Loucy (cell line): Measurements from ENCODE around the gene RACGAP1.

Experiments
- H2AFZ ChIP-seq: fragments of 200-600 bp; sonication (generic); 2 replicates; pipeline ENCODE4 v1.6.0; 2016; ENCODE audit warnings: antibody characterized with exemption, mild to moderate bottlenecking, low read length, moderate library complexity
- H3F3A ChIP-seq: fragments of 200-600 bp; 2 replicates; pipeline ENCODE4 v1.6.0; 2016; ENCODE audit warnings: antibody characterized with exemption, low read depth, mild to moderate bottlenecking
- H3K27me3 ChIP-seq: fragments of 200-600 bp; sonication (generic); 2 replicates; pipeline ENCODE4 v1.6.1; 2014; ENCODE audit warnings: low read length, mild to moderate bottlenecking; ENCODE audit not compliant: insufficient read depth, poor library complexity, severe bottlenecking
- H3K36me3 ChIP-seq: fragments of 200-600 bp; sonication (generic); 2 replicates; pipeline ENCODE4 v1.6.1; 2016; ENCODE audit warnings: low read length; ENCODE audit not compliant: insufficient read depth
- H3K4me1 ChIP-seq: fragments of 200-600 bp; sonication (generic); 2 replicates; pipeline ENCODE4 v1.5.1; 2014; ENCODE audit warnings: low read length, mild to moderate bottlenecking; ENCODE audit not compliant: insufficient read depth, poor library complexity, severe bottlenecking
- H3K4me2 ChIP-seq: fragments of 200-600 bp; sonication (generic); 2 replicates; pipeline ENCODE4 v1.6.0; 2014; ENCODE audit warnings: antibody characterized with exemption, low read length, low read depth, mild to moderate bottlenecking; ENCODE audit not compliant: poor library complexity, severe bottlenecking
- H3K4me3 ChIP-seq: fragments of 200-600 bp; sonication (generic); 2 replicates; pipeline ENCODE4 v1.5.1; 2014; ENCODE audit warnings: low read length, mild to moderate bottlenecking, mixed read lengths; ENCODE audit not compliant: poor library complexity, severe bottlenecking
- H3K79me2 ChIP-seq: fragments of 200-600 bp; sonication (generic); 2 replicates; pipeline ENCODE4 v1.6.1; 2014; ENCODE audit warnings: low read length; ENCODE audit not compliant: insufficient read depth
- H3K9ac ChIP-seq: fragments of 200-600 bp; sonication (generic); 2 replicates; pipeline ENCODE4 v1.6.0; 2014; ENCODE audit warnings: mild to moderate bottlenecking, low read depth, low read length, moderate library complexity; ENCODE audit not compliant: poor library complexity, severe bottlenecking
- H3K9me2 ChIP-seq: fragments of 200-600 bp; sonication (generic); replicated peaks from 2 replicates; pipeline ENCODE4 v1.6.1; 2016; ENCODE audit warnings: low read depth, low read length, mixed read lengths
- H3K9me3 ChIP-seq: fragments of 200-600 bp; sonication (generic); 2 replicates; pipeline ENCODE4 v1.6.1; 2014; ENCODE audit warnings: mild to moderate bottlenecking, antibody characterized with exemption, low read length, low read depth; ENCODE audit not compliant: insufficient read depth
- H4K20me1 ChIP-seq: fragments of 200-600 bp; sonication (generic); 2 replicates; pipeline ENCODE4 v1.6.0; 2014; ENCODE audit warnings: antibody characterized with exemption, low read length, mild to moderate bottlenecking; ENCODE audit not compliant: insufficient read depth, poor library complexity, severe bottlenecking
- CTCF ChIP-seq: fragments of 200-600 bp; sonication (generic); conservative IDR thresholded peaks from 2 replicates; pipeline ENCODE4 v1.5.1; 2014; ENCODE audit warnings: mild to moderate bottlenecking, antibody characterized with exemption, low read length
- EZH2phosphoT487 ChIP-seq: fragments of 200-600 bp; IDR thresholded peaks from 2 replicates; pipeline ENCODE4 v1.6.1; 2018; ENCODE audit warnings: antibody characterized with exemption, mild to moderate bottlenecking, moderate library complexity, borderline replicate concordance

Gene RACGAP1

GRCh38 chr12:49945394-49946080 is 79.8 kb downstream of the RACGAP1 start:
- Histone ChIP-seq H4K20me1 (no peaks in the 10 kb centered on the region), H3K4me2 (peak overlapping the region; percentile 75), H3K9ac (peak overlapping the region; percentile 69), H3K4me1 (peaks cover 43% of the 10 kb centered on the region), H3K9me3 (no peaks in the 10 kb centered on the region), H2AFZ (peak overlapping the region; percentile 93), H3F3A (0 out of 2 replicates have a peak, but pooled peaks cover 3% of the 10 kb centered on the region), H3K79me2 (no peaks in the 10 kb centered on the region), H3K27me3 (no peaks in the 10 kb centered on the region), H3K36me3 (no peaks in the 10 kb centered on the region), H3K9me2 (no peaks in the 10 kb centered on the region), H3K4me3 (peak overlapping the region; percentile 70)
- TF ChIP-seq CTCF: peak; percentile 88
- no peak for TF ChIP-seq EZH2phosphoT487

- no peaks in the 10 kb centered on the region for H3K79me2 ChIP-seq
- H2AFZ ChIP-seq: peak overlapping the region; percentile 93; the same call in 1 of the 2 replicates
- peak overlapping the region; percentile 70 for H3K4me3 ChIP-seq
- H3K9me3 ChIP-seq: no peaks in the 10 kb centered on the region
- peaks cover 43% of the 10 kb centered on the region for H3K4me1 ChIP-seq
- H3F3A ChIP-seq: 0 out of 2 replicates have a peak, but pooled peaks cover 3% of the 10 kb centered on the region
- peak overlapping the region; percentile 69 for H3K9ac ChIP-seq
- no peaks in the 10 kb centered on the region for H4K20me1 ChIP-seq
- H3K27me3 ChIP-seq: no peaks in the 10 kb centered on the region
- peak overlapping the region; percentile 75 for H3K4me2 ChIP-seq
- H3K9me2 ChIP-seq: no peaks in the 10 kb centered on the region
- TF ChIP-seq EZH2phosphoT487 (no peak), CTCF (no peak)
- no peaks in the 10 kb centered on the region for H3K36me3 ChIP-seq
Observed at GRCh38 chr12:49944718-49945117, 80.6 kb downstream of the RACGAP1 start.

GRCh38 chr12:49944046-49944445 is 81.2 kb downstream of the RACGAP1 start:
- Histone ChIP-seq H3K27me3 (no peaks in the 10 kb centered on the region), H3K79me2 (no peaks in the 10 kb centered on the region), H3K4me2 (peak overlapping the region; percentile 75), H3K9me3 (no peaks in the 10 kb centered on the region), H3K9me2 (no peaks in the 10 kb centered on the region), H2AFZ (peak overlapping the region; percentile 37; the same call in 1 of the 2 replicates), H4K20me1 (no peaks in the 10 kb centered on the region), H3K9ac (peak overlapping the region; percentile 69), H3F3A (0 out of 2 replicates have a peak, but pooled peaks cover 3% of the 10 kb centered on the region), H3K4me1 (peaks cover 43% of the 10 kb centered on the region), H3K36me3 (no peaks in the 10 kb centered on the region), H3K4me3 (no peak overlapping the region)
- TF ChIP-seq EZH2phosphoT487 (no peak), CTCF (no peak)
